SK-N-SH treated with all-trans-retinoic acid at 6 μM for 48 hours (cell line): ENCODE data around the gene CAV3.

Experiments used
- ATAC-seq: fragments of 200-7000 bp; cut with Tn5 transposase; 3 replicates; pipeline ENCODE4 v1.9.1; 2020; ENCODE audit warnings: mild to moderate bottlenecking, moderate library complexity
- ARNTL ChIP-seq: fragments of 450-650 bp; formaldehyde crosslinking; IDR thresholded peaks from 2 replicates; pipeline ENCODE4 v1.5.0; 2020; ENCODE audit warnings: low read depth, mild to moderate bottlenecking, moderate library complexity, borderline replicate concordance
- CREB5 ChIP-seq: fragments of 250-450 bp; sonication (Bioruptor Pico); IDR thresholded peaks from 2 replicates; pipeline ENCODE4 v1.5.1; 2020; ENCODE audit warnings: low read depth, mild to moderate bottlenecking, moderate library complexity
- CSDC2 ChIP-seq: fragments of 250-450 bp; sonication (Bioruptor Pico); IDR thresholded peaks from 2 replicates; pipeline ENCODE4 v1.5.0; 2020; ENCODE audit warnings: mild to moderate bottlenecking, moderate library complexity
- CSRNP3 ChIP-seq: fragments of 250-450 bp; sonication (Bioruptor Pico); IDR thresholded peaks from 2 replicates; pipeline ENCODE4 v1.5.1; 2021; ENCODE audit warnings: mild to moderate bottlenecking, moderate library complexity
- ESRRG ChIP-seq: fragments of 250-450 bp; sonication (Bioruptor Pico); IDR thresholded peaks from 2 replicates; pipeline ENCODE4 v1.6.1; 2021; ENCODE audit warnings: mild to moderate bottlenecking
- ISL1 ChIP-seq: fragments of 250-450 bp; sonication (Bioruptor Pico); IDR thresholded peaks from 2 replicates; pipeline ENCODE4 v2.1.2; 2022; ENCODE audit warnings: mild to moderate bottlenecking, moderate library complexity
- OSR1 ChIP-seq: fragments of 250-450 bp; sonication (Bioruptor Pico); IDR thresholded peaks from 2 replicates; pipeline ENCODE4 v1.8.0; 2022; ENCODE audit warnings: moderate library complexity, mild to moderate bottlenecking, inconsistent platforms
- PATZ1 ChIP-seq: fragments of 250-450 bp; sonication (Bioruptor Pico); IDR thresholded peaks from 2 replicates; pipeline ENCODE4 v1.8.0; 2020; ENCODE audit warnings: mild to moderate bottlenecking, moderate library complexity, borderline replicate concordance
- POU6F1 ChIP-seq: fragments of 250-450 bp; sonication (Bioruptor Pico); IDR thresholded peaks from 2 replicates; pipeline ENCODE4 v1.8.0; 2021; ENCODE audit warnings: low read depth, mild to moderate bottlenecking, moderate library complexity, borderline replicate concordance
- PPARA ChIP-seq: fragments of 250-450 bp; sonication (Bioruptor Pico); IDR thresholded peaks from 2 replicates; pipeline ENCODE4 v1.5.0; 2020; ENCODE audit warnings: mild to moderate bottlenecking, borderline replicate concordance
- RARB ChIP-seq: fragments of 250-450 bp; sonication (Bioruptor Pico); IDR thresholded peaks from 2 replicates; pipeline ENCODE4 v1.8.0; 2021; ENCODE audit warnings: mild to moderate bottlenecking, moderate library complexity
- SNAI2 ChIP-seq: fragments of 250-450 bp; sonication (Bioruptor Pico); IDR thresholded peaks from 2 replicates; pipeline ENCODE4 v1.5.0; 2020; ENCODE audit warnings: mild to moderate bottlenecking, moderate library complexity
- TOX ChIP-seq: fragments of 250-450 bp; sonication (Bioruptor Pico); IDR thresholded peaks from 2 replicates; pipeline ENCODE4 v1.8.0; 2021; ENCODE audit warnings: mild to moderate bottlenecking, moderate library complexity, borderline replicate concordance
- TSHZ2 ChIP-seq: fragments of 250-450 bp; sonication (Bioruptor Pico); IDR thresholded peaks from 2 replicates; pipeline ENCODE4 v1.5.0; 2020; ENCODE audit warnings: mild to moderate bottlenecking, moderate library complexity
- ZC3H10 ChIP-seq: fragments of 250-450 bp; sonication (Bioruptor Pico); IDR thresholded peaks from 2 replicates; pipeline ENCODE4 v1.5.1; 2021; ENCODE audit warnings: mild to moderate bottlenecking, moderate library complexity
- ZFP30 ChIP-seq: fragments of 450-650 bp; formaldehyde crosslinking; IDR thresholded peaks from 2 replicates; pipeline ENCODE4 v1.5.0; 2022; ENCODE audit warnings: mild to moderate bottlenecking, moderate library complexity
- ZNF70 ChIP-seq: fragments of 450-650 bp; formaldehyde crosslinking; IDR thresholded peaks from 2 replicates; pipeline ENCODE4 v1.5.0; 2020; ENCODE audit warnings: mild to moderate bottlenecking, moderate library complexity
- ZNF8 ChIP-seq: fragments of 450-650 bp; formaldehyde crosslinking; IDR thresholded peaks from 2 replicates; pipeline ENCODE4 v1.5.0; 2020; ENCODE audit warnings: mild to moderate bottlenecking, moderate library complexity

Gene CAV3

GRCh38 chr3:8755564-8756237 lies 22.1 kb downstream of the CAV3 start:
- 0 out of 3 replicates have a peak, but pooled peaks have one; percentile 43 for ATAC-seq
- TF ChIP-seq ZC3H10 (CRISPR knock-in tag) (no peak), CREB5 (CRISPR knock-in tag) (no peak), TOX (no peak), OSR1 (CRISPR knock-in tag) (no peak), ESRRG (CRISPR knock-in tag) (no peak), ZFP30 (CRISPR knock-in tag) (no peak), CSRNP3 (CRISPR knock-in tag) (no peak), RARB (no peak), PPARA (CRISPR knock-in tag) (no peak)

GRCh38 chr3:8756671-8757070 lies 23.1 kb downstream of the CAV3 start:
- no peak for TF ChIP-seq CSRNP3 (CRISPR knock-in tag)
- no peak for TF ChIP-seq OSR1 (CRISPR knock-in tag)
- TF ChIP-seq ZFP30 (CRISPR knock-in tag): no peak
- TF ChIP-seq ZNF8 (CRISPR knock-in tag): no peak
- TF ChIP-seq CREB5 (CRISPR knock-in tag): no peak
- TF ChIP-seq ISL1 (CRISPR knock-in tag): no peak
- no peak for TF ChIP-seq ZNF70 (CRISPR knock-in tag)
- TF ChIP-seq SNAI2: no peak
- TF ChIP-seq POU6F1 (CRISPR knock-in tag): no peak
- TF ChIP-seq TOX: no peak
- TF ChIP-seq TSHZ2 (CRISPR knock-in tag): no peak
- no peak for TF ChIP-seq CSDC2 (CRISPR knock-in tag)
- TF ChIP-seq ARNTL (CRISPR knock-in tag): no peak
- no peak for TF ChIP-seq PATZ1 (CRISPR knock-in tag)
- TF ChIP-seq ZC3H10 (CRISPR knock-in tag): no peak
- ATAC-seq: no peak
